Measurements from ENCODE around the gene CRYGB.
A peak's percentile ranks its signal among the peaks of the same experiment; 100 is the strongest.
"Not testable (repeated sequence)": the region's sequence is repeated elsewhere in the genome, so short reads cannot be mapped to it uniquely, and the experiment has no call there.

Gene CRYGB

DNA sequence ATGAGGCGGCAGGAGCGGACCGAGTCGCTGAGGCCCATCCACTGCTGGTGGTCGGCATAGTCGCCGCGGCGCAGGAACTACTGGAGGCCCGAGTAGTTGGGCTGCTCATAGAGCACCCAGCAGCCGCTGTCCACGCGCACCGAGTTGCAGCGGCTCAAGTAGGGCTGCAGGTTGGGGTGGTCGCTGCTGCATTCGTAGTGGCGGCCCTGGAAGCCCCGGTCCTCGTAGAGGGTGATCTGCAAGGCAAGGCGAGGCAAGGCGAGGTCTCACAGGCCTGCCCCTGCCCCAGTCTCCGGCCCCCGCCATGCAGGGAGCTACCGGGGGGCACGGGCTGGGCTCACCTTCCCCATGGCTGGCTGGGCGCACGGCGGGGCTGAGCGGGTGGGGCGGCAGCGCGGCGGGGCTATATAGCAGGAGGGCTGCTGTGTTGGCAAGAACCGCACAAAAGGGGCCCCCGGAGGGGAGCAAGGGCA lies 33.6 kb downstream of the CRYGB start:
- not testable (repeated sequence) for DNase-seq

DNA sequence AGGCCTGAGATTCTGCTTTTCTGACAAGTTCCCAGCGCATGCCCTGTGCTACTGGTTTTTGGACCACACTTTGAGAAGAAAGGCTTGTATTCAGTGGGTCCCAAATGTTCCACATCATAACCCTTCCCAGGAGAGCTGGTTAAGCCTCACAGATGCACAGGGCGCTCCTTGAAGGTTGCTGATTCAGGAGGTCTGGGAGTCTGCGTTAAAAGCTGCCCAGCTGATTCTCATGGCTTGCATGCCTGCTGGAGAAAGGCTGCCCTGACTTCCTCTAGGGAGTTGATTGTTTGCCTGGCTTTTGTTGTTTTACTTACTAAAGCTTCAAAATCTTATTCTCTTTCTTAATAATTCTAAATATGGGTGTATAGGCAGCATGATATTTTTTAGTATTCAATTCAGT lies 42.3 kb downstream of the CRYGB start:
- DNase-seq = no peak

DNA sequence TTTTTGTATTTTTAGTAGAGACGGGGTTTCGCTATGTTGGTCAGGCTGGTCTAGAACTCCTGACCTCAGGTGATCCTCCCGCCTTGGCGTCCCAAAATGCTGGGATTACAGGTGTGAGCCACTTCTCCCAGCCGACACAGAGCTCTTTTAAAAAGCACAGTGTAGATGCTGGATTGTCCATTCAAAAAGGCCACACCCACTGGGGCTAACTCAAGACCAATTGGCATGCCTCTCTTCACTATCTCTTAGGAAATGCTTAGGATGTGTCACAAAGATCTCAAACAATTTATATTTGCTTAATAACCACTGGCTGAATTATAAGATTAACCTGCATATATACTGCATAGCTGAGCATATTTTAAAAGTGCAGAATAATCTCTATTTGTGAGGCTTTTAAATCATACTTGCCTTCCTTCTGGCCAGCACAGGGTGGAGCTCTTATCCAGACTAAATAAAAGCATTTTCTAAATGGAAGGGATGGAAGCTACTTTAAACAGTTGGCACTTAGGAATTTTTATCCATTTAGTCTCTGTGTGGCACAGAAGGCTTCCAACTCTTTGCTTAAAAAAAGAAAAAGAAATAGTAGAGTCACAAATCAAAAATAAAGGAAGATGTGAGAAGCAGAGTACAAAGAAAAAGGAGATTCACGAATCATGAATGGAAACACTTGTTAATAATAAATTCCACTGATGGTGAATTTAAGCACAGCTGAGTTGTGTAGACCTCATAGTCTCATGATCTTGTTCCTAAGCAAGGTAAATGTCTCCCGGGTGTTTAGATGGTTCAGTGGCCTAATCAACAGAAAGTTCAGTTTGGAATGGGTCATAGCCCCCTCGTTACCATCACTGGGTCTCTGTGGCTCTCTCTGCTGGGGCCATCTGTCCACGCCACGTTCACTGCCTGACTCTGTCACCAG lies 44.0 kb downstream of the CRYGB start:
- peak; percentile 17 for DNase-seq

DNA sequence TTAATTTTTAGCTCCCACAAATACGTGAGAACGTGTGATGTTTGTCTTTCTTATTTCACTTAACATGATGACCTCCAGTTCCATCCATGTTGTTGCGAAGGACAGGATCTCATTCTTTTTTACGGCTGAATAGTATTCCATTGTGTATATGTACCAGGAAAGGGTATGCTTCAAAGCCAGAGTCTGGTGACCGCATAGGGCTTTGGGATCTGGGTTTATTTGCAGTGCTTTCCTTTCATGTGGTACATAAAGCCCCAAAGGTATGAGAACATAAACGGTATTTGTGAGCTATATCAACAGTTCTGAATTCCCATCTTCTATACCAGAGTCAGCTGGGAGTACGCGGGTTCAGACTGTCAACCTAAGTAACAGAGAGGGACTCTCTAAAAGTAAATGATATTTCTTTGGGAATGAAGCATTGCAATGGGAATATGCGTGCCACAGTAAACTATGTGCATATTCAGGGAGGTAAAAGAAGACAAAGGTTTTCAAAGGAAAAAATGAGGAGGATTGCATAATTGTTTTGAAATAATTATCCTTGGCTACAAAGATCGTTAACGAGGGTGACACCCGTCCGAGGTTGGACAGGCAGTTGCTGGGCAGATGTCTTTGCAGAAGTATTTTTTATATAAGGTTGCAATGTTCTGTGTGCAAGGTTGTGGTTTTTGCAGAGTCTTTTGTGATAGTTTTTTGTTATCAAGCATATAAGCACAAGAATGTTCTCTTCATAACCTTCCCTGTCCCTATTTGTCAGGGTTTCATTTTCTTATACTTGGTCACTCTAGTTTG lies 46.1 kb downstream of the CRYGB start:
- DNase-seq = no peak

DNA sequence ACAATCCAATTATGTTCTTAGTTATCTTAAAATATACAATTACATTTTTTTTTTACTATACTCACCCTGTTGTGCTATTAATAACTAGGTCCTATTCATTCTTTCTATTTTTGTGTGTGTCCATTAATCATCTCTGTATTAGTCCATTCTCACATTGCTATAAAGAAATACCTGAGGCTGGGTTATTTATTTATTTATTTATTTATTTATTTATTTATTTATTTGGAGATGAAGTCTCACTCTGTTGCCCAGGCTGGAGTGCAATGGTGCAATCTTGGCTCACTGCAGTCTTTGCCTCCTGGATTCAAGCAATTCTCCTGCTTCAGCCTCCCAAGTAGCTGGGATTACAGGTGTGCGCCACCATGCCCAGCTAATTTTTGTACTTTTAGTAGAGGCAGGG lies 47.3 kb downstream of the CRYGB start:
- DNase-seq = not testable (repeated sequence)

DNA sequence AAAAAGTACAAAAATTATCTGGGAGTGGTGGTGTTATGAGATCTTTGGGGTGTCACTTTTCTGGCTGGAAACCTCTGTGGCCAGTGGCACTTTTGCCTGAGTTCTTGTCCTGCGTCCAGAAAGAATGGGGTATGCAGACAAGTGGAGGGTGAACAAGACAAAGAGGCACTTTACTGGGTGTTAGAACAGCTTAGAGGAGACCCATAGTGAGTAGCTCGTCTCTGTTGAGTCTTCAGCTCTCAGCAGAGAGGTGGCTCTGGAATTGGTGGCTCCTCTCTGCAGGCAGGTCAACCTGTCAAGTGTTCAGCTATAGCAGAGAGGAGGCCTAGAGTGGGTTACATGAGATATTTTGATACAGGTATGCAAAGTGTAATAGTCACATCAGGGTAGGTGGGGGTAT lies 47.7 kb downstream of the CRYGB start:
- DNase-seq = no peak

DNA sequence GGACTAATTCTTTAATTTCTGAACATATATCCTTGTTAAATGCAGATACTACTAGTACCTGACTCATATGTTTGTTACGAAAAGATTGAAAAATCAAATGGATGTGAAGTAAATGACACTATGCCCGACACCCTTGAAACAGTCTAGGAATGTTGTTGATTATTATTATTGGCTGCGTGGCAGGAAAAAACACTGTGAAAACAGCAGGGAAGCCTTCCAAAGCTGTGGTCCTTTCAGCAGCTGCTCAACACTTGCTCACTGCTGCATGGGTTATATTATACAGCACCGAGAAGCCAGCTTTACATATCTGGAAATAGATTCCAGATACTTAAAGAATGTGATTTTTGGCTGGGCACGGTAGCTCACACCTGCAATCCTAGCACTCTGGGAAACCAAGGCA lies 48.2 kb downstream of the CRYGB start:
- DNase-seq = no peak

DNA sequence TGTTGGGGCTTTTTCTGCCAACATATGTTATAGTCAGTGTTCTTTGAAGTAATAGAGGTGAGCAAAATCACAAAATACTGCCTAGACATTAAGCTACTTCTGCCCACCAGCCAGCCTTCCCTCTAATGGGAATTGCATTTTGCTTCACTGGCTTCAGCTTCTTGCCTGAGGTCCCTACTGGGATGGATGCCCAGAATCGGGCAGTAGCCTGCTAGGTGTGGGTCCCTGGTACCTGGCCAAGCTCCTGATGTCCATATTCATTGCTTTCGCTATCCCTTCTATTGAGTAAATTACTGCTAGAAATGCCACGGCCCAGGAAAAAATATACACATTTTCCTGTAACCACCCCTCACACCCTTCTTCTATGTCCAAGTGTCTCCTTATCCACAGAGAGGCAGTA lies 48.6 kb downstream of the CRYGB start:
- no peak for DNase-seq

DNA sequence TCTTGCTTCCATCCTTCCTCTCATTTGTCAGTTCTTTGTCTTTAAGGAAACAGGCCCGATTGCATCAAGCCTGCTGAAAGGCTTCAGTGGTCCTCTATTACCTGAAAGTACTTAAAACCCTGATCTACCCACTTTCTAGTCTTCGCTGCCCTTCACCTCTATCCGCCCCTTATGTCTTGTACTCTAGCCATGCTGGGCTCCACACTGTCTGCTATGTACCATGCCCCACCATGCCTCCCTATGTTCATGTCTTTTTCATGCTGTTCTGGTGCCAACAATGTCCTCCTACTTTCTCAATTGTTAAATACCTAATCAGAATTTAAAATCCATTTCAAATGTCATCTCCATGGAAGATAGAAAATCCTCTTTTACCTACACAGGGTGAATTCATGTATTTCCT lies 49.9 kb downstream of the CRYGB start:
- DNase-seq = no peak

DNA sequence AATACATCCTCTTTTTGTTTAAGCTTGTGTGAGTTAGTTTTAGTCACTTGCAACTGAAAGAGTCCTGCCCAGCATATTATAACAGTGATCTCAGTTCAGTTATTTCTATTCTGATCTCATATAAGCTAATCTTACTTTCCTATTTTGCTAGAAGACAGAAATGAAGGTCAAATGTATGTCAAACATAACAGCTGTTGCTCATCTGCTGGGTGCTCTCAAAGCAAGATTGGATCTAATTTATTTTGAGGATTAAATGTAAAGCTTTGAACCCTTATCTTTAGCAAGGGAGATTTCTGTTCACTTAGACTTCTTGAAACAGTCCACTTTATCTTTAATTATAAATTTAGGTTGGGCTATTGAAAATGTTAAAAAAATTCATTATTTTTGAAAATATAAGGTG lies 52.8 kb downstream of the CRYGB start:
- DNase-seq = no peak
